GM19328 (cell line): ENCODE measurements around the gene POLR2I.
"Not testable (repeated sequence)": the region's sequence is repeated elsewhere in the genome, so short reads cannot be mapped to it uniquely, and the experiment has no call there.

Source experiments
- ATAC-seq: cut with Tn5 transposase; IDR thresholded peaks from one replicate; pipeline ENCODE4 v1.9.1; 2021; ENCODE audit warnings: mild to moderate bottlenecking, moderate library complexity; ENCODE audit not compliant: unreplicated experiment

POLR2I gene

DNA sequence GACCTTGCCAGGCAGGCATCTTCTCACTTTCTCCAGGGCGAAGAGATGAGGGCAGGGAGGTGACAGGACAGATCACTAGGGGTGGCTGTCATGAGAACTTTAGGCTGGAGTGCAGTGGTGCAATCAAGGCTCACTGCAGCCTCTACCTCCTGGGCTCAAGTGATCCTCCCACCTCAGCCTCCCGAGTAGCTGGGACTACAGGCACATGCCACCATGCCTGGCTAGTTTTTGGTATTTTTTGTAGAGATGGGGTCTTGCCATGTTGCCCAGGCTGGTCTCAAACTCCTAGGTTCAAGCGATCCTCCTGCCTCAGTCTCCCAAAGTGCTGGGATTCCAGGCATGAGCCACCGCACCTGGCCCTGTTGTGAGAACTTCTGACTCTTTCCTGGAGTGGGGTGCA, 20.2 kb upstream of the POLR2I start:
- ATAC-seq = not testable (repeated sequence)

- ATAC-seq = not testable (repeated sequence)
Measured at GRCh38 chr19:36131221-36131620, 16.5 kb upstream of the POLR2I start.

GRCh38 chr19:36128392-36128736, 13.7 kb upstream of the POLR2I start:
- no peak for ATAC-seq

DNA sequence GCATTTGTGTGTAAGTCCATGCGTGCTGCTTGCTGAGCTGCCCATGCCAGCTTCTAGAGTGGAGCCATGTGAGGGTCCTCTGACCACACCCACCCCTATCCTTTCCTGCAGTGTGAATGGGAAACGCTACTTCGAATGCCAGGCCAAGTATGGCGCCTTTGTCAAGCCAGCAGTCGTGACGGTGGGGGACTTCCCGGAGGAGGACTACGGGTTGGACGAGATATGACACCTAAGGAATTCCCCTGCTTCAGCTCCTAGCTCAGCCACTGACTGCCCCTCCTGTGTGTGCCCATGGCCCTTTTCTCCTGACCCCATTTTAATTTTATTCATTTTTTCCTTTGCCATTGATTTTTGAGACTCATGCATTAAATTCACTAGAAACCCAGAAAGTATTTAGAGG, 10.9 kb upstream of the POLR2I start:
- ATAC-seq = no peak

DNA sequence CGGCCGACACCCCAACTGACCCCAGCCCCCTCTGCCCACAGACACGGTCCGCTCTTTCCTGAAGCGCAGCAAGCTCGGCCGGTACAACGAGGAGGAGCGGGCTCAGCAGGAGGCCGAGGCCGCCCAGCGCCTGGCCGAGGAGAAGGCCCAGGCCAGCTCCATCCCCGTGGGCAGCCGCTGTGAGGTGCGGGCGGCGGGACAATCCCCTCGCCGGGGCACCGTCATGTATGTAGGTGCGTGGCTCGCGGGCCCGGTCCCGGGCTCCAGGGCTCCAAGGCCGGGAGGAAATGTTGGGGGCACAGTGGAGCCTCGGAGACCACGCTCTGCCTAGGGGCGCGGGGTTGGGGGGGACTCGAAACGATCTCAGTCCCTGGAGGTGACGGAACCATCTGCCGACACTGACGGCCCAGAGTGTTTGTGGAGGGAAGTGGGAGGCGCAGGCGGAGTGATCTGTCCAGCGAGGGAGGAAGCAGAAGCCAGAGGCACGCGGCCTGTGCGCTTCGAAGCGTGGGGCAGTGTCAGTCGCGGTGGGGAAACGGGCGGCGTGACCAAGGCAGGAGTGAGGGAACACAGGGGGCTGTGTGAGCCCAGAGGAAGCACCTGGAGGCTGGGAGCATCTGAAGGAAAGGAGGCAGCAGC, 6.9 kb upstream of the POLR2I start:
- ATAC-seq = no peak

- ATAC-seq = no peak
Measured at GRCh38 chr19:36120984-36121358, 6.3 kb upstream of the POLR2I start.

- ATAC-seq = no peak
Measured at GRCh38 chr19:36120092-36120983, 5.7 kb upstream of the POLR2I start.

GRCh38 chr19:36116344-36116637, 1.6 kb upstream of the POLR2I start:
- ATAC-seq = no peak

- ATAC-seq = peak; percentile 36
Measured at GRCh38 chr19:36115453-36116343, 1.0 kb upstream of the POLR2I start, which contains the start of gene TBCB. Gene TBCB, plus strand, starts transcription at chr19:36115468. Its CDS starts 93 bp downstream, at chr19:36115561.

- no peak for ATAC-seq
Measured at GRCh38 chr19:36113894-36114720, 568 bp downstream of the POLR2I start.

GRCh38 chr19:36113425-36113824, 1.2 kb downstream of the POLR2I start:
- no peak for ATAC-seq

DNA sequence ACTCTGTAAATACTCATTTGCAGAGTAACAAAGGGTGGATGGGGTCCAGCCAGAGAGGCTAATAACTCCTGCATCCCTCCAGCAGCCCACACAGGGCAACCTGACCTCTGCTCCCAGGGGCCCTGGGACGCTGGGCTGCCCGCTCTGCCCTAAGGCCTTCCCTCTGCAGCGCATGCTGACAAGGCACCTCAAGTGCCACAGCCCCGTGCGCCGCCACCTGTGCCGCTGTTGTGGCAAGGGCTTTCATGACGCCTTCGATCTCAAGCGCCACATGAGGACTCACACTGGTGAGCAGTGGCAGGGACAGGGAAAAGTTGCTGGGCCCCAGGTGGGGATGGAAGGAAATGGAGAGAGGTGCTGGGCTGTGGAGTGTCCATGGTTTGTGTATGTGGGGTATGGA, 2.0 kb downstream of the POLR2I start:
- no peak for ATAC-seq

DNA sequence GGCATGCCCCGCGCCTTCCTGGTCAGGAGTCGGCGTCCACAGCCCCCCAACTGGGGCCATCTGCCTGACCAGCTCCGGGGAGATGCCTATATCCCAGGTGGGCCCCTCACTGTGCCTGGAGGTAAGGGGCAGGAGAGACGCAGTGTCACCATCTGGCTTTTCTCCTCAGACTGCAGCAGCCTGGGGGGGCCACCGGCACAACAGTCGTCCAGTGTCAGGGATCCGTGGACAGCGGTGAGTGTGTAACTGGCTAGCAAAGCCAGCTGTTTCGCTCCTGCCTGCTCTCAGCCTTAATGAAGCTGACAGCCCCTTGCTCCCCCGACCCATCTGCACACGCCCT, 3.5 kb downstream of the POLR2I start:
- ATAC-seq = no peak

DNA sequence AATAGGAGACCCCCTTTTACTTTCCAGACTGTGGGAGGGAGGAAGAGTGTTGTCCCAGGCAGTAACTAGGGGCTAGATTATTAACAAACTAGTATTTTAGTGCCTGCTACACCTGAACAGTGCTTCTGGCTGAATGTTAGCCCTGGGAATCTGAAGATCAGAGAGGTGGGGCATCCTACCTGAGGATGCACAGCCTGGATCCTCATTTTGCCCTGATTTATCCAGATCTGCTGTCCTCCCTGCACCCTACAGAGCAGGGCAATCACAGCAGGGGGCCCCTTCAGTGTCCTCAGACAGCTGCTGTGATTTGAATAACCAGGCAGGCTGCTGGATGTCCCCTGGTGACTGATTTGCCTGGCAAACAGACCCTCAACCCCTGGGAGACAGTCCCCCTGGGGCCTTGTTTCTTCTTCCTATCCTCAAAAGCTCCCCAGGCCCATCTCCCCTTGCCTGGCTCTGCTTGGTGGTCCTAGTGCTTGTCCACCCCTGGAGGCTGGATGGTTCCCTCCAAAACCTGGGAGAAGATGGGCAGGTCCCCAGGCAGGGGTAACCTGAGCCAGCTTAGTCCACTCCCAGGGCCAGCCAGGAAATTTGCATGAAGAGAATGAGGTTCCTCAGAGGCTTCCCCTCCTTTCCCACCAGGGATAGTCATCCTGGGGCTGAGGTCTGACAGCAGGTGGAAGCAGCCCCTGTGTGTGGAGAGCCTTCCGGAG, 4.0 kb downstream of the POLR2I start, which contains the start of gene OVOL3:
OVOL3 (plus strand) TSS at position 657 of the 713 bp plus-strand sequence. CDS start 60 bp downstream, outside the sequence.
- ATAC-seq = no peak

DNA sequence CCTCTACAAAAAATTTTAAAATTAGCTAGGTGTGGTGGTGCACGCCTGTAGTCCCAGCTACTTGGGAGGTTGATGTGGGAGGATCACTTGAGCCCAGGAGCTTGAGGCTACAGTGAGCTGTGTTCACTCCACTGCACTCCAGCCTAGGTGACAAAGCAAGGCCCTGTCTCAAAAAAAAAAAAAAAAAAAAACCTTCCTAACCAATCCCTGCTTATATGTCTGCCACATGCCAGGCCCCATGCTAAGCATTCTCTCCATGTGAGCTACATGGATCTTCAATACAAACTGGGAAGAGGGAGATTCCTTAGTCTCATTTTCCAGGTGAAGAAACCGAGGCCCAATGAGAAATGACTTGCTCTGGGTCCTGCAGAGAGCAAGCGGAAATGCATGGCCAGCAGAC, 6.0 kb downstream of the POLR2I start:
- no peak for ATAC-seq

DNA sequence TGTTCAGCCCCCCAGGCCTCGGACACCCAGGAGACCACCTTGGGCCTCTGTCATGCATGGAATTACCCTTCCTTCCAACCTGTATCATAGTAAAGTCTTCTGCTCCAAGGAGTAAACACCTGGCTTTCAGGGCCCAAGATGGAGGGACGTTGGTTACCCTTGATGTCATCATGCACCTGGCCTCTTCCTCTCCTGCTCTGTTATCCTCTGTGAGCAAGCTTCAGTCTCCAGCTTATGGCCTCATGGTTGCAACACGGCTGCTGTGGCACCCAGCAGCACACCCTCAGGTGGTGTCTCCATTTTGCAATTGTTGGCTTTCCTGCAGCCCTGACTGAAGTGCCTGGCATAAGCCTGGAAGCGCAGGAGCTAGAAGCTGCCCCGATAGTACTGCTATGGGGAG, 7.7 kb downstream of the POLR2I start:
- ATAC-seq = no peak

DNA sequence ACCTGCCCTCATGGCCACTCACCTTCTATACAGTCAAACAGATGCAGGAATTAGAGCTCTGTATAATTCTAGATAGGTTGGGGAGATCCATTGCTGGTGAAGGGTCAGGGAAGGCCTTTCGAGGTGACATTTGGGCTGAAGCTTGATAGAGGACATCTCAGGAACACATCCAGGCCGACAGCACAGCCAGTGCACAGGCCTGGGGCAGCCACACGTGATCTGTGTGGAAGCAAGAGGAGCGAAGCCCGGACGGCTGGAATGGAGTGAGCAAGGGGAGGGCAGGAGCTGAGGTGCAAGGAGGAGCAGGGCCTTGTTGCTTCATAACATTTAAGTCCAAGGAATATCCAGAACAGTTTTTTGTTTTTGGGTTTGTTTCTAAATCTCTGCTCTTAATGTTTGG, 8.2 kb downstream of the POLR2I start:
- no peak for ATAC-seq

DNA sequence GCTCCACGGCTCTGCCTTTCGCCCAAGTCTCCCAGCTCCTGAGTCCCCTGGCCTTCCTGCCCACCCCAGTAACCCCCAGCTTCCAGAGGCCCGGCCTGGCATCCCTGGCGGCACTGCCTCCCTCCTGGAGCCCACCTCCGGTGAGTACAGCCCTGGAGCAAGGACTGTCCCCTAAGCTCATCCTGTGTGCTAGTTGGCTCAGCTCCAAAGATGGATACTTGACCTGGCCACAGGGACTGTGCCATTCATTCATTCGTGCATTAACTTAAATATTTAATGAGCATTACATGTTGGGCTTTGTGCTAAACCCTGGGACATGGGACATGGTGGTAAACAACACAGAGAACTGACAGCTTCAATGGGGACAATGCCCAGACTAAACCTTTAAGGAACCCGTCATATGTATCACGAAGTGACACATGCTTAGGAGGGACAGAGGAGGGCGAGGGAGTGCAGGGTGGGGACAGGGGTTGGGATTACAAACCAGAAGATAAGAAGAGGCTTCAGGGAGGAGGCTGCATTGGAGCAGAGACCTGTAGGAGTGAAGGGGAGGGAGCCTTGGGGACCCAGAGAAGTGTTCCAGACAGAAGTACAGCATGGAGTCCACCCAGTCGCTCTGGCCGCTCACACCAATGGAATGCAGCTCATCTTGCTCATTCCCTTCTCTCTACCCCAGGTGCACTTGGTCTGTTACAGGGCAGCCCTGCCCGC, 10.7 kb downstream of the POLR2I start:
- ATAC-seq = no peak

GRCh38 chr19:36103040-36103626, 11.5 kb downstream of the POLR2I start:
- no peak for ATAC-seq
